ENCODE data around the gene ZBTB4.

GRCh38 chr17:7509937-7510336 lies 30.5 kb upstream of the ZBTB4 start:
- TF ChIP-seq, protein P1, sequence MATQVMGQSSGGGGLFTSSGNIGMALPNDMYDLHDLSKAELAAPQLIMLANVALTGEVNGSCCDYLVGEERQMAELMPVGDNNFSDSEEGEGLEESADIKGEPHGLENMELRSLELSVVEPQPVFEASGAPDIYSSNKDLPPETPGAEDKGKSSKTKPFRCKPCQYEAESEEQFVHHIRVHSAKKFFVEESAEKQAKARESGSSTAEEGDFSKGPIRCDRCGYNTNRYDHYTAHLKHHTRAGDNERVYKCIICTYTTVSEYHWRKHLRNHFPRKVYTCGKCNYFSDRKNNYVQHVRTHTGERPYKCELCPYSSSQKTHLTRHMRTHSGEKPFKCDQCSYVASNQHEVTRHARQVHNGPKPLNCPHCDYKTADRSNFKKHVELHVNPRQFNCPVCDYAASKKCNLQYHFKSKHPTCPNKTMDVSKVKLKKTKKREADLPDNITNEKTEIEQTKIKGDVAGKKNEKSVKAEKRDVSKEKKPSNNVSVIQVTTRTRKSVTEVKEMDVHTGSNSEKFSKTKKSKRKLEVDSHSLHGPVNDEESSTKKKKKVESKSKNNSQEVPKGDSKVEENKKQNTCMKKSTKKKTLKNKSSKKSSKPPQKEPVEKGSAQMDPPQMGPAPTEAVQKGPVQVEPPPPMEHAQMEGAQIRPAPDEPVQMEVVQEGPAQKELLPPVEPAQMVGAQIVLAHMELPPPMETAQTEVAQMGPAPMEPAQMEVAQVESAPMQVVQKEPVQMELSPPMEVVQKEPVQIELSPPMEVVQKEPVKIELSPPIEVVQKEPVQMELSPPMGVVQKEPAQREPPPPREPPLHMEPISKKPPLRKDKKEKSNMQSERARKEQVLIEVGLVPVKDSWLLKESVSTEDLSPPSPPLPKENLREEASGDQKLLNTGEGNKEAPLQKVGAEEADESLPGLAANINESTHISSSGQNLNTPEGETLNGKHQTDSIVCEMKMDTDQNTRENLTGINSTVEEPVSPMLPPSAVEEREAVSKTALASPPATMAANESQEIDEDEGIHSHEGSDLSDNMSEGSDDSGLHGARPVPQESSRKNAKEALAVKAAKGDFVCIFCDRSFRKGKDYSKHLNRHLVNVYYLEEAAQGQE (IDR thresholded peaks at IDR 0.05; ENCODE audit: borderline replicate concordance), result no peak
- TF ChIP-seq, protein P2, sequence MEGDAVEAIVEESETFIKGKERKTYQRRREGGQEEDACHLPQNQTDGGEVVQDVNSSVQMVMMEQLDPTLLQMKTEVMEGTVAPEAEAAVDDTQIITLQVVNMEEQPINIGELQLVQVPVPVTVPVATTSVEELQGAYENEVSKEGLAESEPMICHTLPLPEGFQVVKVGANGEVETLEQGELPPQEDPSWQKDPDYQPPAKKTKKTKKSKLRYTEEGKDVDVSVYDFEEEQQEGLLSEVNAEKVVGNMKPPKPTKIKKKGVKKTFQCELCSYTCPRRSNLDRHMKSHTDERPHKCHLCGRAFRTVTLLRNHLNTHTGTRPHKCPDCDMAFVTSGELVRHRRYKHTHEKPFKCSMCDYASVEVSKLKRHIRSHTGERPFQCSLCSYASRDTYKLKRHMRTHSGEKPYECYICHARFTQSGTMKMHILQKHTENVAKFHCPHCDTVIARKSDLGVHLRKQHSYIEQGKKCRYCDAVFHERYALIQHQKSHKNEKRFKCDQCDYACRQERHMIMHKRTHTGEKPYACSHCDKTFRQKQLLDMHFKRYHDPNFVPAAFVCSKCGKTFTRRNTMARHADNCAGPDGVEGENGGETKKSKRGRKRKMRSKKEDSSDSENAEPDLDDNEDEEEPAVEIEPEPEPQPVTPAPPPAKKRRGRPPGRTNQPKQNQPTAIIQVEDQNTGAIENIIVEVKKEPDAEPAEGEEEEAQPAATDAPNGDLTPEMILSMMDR (IDR thresholded peaks at IDR 0.05; ENCODE audit: poor library complexity, severe bottlenecking), result no peak
- no peak for TF ChIP-seq POLR2AphosphoS5 (IDR thresholded peaks at IDR 0.05)
- TF ChIP-seq EP300 (conservative IDR thresholded peaks at IDR 0.05; ENCODE audit: poor library complexity, severe bottlenecking), result no peak
- no peak for TF ChIP-seq TAF1 (IDR thresholded peaks at IDR 0.05; ENCODE audit: low read depth)
- no peak for TF ChIP-seq RAD21 (conservative IDR thresholded peaks at IDR 0.05)
- no peak for TF ChIP-seq SMC3 (conservative IDR thresholded peaks at IDR 0.05; ENCODE audit: poor library complexity)

All from neural cell (in vitro differentiated cells).